Eye (tissue), 1 donor: ENCODE results near the gene SLC25A25.

ENCODE experiments used
- DNase-seq: peaks from one replicate; pipeline ENCODE4 v3.0.0-alpha.2; 2015

Gene SLC25A25

DNA sequence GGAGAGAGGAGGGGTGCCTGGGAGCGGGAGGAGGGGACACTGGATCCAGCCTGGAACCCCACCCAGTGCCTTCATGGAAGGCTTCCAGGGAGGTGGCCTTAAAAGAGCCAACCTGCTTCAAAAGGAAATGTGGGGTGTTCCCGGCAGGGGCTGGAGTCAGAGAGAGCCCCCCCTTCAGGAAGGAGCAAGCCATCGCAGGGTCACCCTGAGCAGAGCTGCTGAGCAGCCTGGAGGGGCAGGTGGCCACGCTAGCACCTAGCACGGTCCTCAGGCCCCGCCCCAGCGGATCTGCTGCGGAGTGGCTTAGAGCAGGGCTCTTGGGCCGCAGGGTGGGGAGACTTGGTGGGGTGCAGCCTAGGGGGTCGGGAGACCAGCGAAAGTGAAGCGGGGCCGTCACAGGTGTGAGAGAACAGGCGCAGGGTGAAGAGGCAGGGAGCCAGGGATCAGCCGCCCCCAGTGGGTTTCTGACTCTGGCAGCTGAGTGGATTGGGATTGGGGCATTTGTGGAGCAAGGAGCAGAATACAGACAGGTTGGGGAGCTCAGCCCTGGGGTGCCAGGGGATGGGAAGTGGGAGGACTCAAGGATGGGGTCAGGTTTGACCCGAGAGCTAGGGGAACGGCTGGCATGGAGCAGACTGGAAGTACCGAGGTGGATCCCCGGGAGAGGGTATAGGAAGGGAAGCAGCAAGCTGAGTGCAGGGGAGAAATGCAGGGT is 82.7 kb downstream of the SLC25A25 start:
- DNase-seq: no peak

DNA sequence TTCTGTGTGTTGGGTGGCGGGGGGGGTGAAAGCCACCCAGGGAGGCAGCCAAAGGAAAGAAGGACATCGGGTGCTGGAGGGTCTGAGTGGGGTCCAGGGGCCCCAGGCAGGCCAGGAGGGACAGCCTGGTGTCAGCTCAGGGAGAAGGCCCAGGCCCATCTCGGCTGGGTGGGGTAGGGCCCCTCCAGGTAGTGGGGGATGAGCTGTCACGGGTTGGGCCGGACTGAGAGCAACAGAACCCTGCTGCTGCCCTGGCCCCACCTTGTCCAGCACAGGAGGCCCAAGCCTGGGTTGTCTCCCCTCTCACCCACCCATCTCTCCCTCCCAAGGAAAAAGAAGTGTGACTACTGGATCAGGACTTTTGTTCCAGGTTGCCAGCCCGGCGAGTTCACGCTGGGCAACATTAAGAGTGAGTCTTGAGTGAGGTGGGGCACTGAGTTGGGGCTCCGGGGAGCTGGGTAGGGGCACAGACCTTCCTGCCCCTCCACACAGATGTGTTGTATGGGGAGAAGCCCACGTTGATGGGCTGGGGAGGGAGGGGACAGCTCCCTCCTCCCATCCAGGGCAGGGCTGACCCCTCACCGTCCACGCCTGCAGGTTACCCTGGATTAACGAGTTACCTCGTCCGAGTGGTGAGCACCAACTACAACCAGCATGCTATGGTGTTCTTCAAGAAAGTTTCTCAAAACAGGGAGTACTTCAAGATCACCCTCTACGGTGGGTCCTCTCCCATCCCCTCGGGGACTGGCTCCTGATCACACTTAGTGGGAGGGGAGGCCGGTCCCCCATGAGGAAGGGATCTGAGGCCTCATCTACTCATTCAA is 83.5 kb downstream of the SLC25A25 start:
- no peak for DNase-seq

DNA sequence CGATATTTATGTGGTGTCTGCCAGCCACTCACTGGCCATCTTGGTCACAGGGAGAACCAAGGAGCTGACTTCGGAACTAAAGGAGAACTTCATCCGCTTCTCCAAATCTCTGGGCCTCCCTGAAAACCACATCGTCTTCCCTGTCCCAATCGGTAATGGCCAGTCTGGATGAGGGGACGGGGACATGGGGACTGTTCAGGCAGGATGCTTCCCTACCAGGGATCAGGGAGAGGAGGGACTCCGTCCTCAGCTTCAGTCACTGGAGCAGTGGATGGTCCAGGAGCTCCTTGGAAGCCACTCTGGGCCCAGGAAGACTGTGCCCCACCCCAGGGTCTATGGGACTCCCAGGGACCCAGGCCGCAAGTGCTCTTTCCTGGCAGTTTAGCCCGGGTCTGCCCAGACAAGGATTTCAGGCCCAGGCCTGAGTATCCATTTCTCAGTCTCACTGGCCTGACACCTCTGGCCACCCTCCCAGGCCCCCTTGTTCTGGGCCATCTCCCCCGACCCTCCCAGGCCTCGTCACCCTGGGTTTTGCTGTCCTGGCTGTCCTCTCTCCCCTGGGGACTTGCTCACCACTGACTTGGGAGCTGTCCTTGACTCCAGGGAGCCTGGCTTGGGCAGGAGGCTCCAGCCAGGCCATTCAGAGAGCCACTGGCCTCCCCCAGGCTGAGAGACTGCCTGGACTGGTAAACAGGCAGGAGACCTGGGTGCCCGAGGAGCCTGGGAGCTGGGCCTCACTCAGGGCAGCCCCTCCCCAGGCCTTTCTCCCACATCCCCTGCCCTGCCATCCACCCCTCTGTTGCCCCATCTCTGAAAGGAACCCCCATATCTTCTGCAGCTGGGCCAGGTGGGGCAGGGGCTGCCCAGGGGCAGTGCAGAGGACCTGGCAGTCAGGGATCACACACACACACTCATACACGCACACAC is 84.4 kb downstream of the SLC25A25 start:
- DNase-seq: no peak

DNA sequence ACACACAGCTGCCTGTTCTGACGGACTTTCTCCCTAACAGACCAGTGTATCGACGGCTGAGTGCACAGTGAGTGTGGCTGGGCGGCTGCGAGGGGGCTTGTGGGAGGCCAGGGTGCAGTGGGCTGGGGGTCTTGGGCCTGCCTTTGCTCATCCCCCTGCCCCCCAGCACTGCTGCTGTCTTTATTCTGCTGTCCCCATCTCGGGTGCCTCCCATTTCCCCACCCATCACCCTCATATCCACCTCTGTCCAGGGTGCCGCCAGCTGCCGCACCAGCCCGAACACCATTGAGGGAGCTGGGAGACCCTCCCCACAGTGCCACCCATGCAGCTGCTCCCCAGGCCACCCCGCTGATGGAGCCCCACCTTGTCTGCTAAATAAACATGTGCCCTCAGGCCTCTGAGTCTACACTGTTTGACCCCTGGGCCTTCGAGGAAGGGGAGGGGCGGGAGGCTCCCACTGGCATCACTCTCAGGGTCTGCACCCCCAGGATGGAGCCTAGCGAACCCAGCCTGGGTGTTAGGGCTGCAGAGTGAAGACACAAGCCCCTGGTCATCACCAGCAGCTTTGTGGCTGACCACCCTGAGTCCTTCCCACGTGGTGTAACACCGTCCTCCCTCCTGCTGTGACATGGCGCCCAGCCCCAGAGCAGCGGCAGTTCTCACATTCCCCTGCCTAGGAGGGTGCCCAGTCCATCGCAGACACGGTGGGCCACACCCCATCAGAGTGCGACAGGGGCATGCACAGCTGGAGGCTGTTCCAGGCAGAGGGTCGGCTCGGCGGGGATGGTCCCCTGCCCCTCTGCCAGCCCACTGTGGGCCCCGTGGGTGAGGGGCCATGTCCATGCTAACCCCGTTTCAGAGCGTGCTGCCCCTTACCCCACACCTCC is 85.3 kb downstream of the SLC25A25 start:
- peak; percentile 35 for DNase-seq

DNA sequence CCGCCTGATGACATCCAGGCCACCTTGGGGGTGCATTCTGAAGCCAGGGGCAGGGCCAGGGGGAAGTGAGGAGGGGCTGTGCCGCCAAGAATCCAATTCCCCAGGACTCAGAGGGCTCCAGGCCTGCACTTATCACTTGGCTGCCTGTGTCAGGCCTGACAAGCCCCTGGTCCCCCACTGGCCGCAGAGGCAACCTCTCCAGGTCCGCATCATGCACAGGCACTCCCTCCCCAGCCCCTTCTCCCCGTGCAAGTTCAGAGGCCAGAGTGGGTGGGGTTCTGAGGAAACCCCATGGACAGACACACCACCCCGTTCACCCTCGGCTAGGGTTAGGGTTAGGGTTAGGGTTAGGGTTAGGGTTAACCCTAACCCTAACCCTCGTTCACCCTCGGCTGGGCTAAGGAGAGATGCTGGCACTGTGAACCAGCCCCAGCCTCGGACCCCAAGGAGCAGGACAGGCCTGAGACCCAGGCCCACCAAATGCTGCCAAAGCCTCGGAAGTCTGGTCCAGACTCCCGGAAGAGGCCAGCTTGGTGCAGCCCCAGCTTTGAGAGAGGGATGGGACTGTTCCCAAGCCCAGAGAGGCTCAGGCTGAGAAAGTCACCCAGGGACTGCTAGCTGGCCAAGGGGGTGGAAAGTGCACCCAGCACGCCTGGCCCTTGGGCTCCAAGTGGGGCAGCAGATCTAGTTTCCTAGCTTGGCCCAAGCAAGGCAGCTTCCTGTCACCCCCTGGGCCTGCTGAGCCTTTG is 86.1 kb downstream of the SLC25A25 start:
- no peak for DNase-seq

DNA sequence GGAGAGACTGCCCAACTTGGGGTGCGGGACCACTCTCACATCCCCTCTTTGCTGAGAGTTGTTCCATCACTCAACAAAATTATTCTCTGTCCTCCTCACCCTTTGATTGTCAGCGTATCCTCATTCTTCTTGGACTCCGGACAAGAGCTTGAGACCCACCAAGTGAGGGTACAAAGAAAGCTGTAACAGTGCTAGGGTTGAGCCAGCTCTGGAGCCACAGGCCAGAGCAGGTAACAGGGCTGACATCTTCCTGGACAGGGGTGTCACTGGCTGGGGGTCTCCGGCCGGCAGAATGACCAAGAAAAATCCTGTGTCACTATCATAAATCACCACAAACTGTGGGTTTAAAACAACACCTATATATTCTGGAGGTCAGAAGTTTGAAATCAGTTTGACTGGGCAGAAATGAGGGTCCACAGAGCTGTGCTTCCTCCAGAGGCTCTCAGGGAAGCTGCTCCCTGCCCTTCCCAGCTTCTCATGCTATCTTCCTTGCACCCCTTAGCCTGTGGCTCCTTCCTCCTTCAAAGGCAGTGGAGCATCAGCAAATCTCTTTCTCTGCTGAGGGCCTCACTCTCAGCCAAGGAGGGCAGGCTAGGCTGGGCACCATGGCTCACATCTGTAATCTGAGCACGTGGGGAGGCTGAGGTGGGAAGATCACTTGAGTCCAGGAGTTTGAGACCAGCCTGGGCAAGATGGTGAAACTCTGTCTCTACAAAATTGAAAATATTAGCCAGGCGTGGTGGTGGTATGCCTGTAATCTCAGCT is 87.9 kb downstream of the SLC25A25 start:
- DNase-seq: no peak
